NCI-H345 (cell line): ENCODE measurements around the gene VCP.

ENCODE experiments used
- DNase-seq: peaks from one replicate; lab custom pipeline; 2025; lab: John Stamatoyannopoulos, UW

The VCP gene

DNA sequence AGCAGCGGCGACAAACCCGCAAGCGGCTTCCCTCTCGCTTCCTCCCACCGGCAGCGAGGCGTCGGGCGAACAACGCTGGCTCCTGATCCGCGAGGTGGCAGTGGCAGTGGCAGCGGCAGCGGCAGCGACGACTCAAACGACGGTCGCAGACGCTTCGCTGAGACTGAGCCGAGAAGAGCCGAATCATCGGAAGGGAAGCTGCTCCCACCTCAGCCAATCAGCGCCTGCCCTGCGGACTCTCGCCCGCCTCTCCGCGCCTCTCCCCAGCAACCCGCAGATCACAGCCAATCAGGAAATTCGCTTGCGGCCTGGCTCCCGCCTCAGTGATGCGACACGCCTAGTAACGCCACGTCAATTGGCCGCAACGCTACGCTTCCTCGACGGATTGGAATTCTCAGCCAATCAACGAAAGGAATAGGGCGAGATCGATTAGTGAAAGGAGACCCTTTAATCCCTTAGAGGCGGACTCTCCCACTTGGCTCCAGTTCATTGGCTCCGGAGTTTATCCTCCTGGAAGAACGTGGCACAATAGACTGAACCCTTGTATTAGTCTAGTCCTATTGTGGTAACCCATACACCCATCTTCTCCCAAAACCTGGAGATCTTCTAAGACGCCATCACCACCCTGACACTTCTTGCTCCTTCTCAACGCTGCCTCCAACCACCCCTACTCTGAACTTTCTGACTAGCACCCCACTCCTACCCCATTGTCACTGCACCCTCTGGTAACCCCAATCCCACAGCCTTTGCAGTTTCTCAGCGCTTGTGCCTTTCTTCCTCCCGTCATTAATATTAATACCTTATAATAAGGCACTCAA, at the start of gene VCP:
TSS of gene VCP (minus strand) at position 165 of the 818 bp plus-strand sequence. CDS start 272 bp downstream, outside the sequence.
- peak; percentile 99 for DNase-seq

DNA sequence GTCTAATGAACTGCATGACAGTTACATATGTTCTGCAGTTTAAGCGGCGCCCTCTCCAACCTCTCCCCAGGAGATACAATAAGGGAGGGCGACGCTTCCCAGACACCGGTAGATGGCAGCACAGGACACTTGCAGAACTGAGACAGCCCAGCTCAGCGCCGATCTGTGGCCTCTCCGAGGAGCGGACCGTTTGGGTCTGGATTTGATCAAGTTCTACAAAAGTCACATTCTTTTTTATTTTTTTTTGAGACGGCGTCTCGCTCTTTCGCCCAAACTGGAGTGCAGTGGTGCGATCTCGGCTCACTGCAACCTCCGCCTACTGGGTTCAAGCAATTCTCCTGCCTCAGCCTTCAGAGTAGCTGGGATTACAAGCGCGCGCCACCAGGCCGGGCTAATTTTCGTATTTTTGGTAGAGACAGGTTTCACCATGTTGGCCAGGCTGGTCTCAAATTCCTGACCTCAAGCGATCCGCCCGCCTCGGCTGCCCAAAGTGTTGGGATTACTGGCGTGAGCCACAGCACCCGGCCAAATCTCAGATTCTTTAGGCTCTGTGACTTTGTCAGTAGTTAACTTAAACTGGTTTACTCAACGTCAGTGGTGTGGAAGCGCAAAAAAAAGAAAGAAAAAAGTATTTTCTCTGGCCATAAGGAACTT, 44.6 kb upstream of the VCP start:
- peak; percentile 93 for DNase-seq

DNA sequence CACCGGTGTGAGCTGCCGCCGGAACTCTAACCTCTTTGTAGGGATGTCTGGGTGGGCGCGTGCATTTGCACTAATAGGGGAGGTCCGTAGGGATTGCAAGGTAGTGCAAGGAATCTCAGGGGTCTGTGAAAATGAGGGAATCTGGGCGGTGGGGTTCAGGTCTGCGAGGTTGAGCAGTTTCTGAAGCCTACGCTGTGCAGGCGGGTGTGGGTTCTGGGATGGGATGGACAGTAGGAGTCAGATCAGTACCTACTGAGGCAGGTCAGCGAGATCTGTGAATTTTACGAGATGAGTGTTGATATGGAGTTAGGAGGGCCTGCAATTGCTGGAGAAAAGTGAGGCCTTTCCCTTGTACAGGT, 44.1 kb upstream of the VCP start:
- no peak for DNase-seq

DNA sequence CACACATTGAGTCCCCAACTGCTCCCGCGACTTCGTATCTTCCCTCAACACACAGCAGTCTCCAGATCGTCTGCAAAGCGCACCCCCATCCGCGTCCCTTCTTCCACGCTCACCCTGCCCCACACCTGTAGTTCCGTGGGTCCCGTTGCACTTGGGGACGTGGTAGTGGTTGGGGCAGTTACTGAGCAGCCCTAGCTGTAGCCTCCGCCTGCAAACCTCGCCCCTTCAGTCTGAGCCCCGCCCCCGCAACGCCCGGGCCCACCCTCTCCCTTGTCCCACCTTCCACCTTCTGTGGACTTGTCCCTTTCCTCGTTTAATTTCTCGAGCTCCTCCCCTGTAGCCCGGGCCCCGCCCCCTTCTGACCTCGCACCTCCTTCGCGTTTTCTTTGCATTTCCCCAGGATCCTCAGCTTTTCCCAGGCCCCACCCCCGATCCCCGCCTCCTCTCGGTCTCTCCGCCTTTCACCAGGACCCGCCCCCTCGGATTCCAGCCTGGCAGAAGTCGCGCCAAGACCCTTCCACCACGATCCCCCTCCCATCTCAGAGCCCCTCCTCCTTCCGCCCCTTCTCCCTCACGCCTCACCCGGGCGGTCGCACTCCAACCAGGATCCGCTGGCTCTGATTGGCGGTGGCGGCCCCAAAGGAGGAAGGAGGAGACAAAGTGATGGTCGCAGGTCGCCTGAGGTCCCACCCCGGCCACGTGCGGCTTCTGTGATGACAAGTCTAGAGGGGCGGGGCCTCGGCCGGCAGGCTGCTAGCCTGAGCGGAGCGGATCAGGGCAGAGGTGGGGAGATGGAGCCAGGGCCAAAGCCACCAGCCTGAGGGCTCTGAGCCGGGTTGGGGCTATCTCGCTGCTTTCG, 43.5 kb upstream of the VCP start, which contains the start of gene ATOSB:
TSS of gene ATOSB (minus strand) at position 183 of the 859 bp plus-strand sequence. CDS start 7,588 bp downstream, outside the sequence.
- peak; percentile 96 for DNase-seq

DNA sequence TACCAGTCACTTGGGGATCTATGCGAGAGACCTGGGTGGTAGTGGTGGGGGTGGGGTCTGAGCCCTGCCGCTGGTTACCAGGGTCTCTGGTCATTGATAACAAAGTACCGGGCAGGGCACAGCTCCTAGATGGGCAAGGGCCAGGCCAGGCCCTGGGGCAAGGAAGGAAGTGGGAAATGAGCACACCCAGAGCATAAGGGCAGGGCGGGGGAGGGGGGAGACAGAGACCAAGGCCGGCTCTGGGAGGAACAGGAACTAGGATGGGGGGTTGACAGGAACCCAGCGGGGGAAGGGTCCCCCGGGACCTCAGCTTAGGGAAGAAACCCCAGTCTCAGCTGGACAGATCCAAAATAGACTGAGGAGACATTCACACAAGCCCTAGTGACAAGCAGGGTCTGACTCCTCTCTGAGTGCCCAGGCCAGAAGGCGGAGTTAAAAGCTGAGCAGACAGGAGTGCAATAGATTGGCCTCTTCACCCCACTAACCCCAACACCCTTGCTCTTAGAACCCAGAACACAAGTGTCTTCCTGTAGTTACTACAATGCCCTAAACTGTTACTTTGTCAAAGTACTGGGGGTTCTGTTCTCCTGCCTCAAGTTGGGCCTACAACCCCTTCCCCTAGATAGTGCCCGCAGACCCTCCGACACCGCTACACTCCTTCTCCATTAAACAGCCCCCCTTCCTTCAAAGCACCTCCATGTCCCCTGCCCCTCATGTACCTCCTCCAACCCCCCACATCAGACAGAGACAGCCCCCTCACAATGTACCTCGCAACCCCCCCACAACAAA, 42.6 kb upstream of the VCP start:
- DNase-seq, result no peak

DNA sequence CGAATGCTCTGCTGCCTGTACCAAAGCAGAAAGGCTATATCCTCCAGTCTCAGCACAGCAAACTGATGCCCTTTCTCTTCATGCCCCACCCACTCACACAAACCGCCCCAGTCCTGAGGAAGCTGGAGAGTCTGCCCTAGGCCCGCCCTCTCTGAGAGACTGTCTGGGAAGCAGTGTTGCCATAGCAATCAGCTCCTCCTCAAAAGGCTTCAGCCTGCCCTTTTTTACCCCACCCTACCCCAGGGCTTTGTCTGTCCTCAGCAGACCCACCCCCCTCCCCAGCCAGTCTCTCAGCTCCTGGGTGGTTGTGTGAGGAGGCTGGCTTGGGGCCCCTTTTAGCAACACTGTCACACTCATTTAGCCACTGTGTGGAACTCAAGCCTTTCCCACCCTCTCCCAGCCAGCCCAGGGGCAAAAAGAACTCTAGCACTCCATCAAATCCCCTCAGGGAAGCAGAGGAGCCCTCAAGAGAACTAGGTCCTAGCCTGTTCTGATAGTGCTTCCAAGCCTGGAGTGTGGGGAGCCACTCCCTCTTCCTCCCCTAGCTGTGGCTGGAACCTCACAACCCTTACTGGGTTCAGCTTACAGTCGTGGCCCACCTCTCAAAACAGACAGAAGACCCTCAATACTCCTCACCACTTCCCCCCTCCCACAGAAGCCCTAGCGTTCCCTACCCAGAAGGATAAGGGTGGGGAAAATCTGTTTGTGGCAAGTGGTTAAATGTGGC, 41.9 kb upstream of the VCP start:
- DNase-seq, result peak; percentile 73

DNA sequence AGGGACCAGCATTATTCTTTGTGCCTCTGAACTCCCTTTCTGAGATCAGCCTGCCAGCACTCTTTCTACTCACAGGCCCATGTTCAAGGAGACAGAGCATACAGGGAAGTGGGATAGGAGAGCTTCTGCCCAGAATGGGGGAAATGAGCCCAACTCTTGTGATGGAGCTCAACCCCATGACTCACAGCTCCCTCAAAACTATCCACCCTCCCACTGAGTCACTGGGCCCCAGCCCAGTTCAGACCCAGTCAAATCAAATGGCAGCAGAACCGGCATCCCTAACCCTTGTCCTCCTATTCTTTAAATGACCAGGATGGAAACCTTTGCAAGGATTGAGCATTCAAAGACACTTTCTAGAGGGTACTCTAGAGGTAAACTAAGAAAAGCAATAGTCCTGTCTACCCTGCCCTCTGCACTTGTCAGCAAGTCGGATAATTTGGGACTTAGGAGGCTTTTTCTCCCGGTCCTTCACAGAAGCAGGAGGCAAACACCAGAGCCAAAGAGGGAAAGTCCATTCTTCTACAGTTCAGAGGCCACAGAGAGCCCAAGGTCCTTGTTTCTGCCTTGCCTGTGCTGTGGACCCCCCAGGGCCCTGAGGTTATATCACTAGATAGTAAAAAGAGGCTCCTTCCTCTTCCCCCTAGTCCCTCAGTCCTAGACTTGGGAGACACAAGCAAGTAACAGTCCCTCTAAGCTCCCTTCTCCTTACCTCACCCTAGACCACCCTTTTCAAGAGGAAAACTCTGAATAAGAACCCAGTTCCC, 40.0 kb upstream of the VCP start:
- DNase-seq, result no peak

DNA sequence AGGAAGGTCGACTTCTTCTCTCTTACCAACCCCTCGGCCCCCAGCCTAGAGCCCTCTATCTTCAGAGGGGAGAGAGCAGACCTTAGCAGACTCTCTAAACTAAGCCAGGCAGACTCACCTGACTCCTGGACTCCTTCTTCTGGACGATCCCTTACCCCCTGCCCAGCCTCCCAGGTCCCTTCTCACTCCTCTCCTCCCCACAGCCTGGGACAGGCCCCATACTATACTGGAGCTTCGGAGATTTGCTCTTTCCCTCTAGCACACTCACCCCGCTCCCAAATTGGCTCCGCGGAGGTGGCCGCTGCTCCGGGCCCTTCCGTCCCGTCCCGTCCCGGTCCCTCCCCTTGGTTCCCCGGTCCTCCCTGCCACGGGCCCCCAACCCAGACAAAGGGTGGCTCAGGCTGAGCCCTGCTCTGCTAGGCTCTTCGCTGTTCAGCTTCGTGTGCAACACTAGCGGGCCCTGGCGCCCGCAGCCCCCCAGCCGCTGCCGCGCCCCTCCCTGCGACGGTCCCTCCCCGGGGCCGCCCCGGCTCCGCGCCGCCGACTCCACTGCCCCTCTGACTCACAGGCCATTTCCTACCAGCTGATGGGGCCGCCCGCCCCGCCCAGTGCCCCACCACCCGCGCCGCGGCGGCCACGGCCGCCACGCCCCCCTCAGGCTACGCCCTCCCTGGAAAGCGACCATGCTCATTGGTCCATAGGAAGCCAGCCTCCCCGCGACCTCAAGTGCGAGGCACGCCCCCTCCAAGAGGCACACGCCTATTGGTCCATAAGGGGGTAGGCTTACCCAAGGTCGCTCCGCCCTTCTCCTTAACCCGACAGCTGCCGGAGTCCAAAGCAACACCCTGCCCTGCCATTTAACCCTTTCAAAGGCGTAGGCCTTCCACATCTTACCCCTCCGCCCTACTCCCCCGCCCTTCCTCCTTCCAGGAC, 38.8 kb upstream of the VCP start:
- peak; percentile 99 for DNase-seq

DNA sequence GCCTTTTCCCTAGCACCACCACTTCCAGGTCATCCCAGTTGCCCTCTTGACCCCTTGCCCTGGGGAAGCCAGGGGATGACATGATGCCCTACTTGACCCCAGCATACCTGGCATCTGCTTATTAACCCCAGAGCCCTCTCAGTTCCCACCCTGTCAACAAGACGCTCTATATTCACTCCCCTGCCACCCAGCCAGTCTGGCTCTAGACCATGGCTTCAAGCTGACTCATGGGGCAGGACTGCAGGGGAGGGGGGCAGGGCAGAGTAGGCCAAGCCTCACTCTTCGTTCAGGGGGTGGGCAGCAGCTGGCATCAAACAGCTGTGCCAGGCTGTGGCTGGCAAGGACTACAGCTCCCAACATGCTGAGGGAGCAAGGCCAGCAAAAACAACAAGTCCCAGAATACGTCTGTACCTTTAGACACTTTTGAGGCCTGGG, 37.9 kb upstream of the VCP start:
- DNase-seq, result no peak

DNA sequence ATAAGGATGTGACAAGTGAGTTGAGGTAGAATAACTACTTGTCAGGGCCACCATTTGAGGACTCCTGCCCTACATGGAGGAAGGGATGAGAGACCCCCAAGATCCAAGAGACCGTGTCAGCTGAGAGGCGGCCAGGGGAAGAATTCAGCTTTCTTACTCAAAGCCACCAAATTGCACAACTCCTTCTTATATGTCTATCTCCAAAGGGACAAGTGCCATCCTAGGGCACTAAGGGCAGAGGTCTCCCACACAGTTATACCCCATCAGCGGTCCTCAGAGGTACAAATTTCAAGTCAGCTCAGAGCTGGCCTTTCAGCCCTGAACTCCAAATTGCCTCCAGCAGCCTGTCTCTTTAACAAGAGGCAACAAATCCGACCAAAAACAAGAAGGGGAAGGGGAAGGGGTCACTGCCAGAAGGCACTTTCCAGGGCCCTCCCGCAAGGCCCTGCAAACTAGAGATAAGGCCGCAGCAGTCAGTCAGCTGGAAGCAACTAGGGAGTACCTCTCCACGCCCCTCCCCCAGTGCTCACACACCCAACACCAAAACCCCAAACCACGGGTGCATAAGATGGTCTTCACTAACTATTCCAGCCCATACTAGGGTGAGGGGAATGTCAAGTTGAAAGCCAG, 36.6 kb upstream of the VCP start:
- no peak for DNase-seq

DNA sequence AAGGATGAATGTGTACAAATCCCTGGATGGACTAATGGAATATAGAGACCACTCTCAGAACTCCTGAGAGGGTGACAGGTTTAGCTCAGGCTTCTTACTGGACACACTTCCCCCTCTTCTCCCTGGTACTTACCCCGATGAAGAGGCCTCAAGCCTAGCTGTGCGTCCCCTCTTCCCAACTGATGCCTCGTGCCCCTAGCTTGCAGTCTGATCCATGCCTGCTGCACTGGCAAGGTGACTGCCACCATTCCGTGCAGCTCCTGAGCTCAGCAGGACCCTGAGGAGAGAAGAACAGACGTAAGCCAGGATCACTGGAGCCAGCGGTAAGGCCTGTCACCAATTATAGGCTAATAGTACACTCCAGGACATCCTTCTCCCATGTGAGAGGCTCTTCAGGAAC, 36.0 kb upstream of the VCP start:
- DNase-seq, result no peak

DNA sequence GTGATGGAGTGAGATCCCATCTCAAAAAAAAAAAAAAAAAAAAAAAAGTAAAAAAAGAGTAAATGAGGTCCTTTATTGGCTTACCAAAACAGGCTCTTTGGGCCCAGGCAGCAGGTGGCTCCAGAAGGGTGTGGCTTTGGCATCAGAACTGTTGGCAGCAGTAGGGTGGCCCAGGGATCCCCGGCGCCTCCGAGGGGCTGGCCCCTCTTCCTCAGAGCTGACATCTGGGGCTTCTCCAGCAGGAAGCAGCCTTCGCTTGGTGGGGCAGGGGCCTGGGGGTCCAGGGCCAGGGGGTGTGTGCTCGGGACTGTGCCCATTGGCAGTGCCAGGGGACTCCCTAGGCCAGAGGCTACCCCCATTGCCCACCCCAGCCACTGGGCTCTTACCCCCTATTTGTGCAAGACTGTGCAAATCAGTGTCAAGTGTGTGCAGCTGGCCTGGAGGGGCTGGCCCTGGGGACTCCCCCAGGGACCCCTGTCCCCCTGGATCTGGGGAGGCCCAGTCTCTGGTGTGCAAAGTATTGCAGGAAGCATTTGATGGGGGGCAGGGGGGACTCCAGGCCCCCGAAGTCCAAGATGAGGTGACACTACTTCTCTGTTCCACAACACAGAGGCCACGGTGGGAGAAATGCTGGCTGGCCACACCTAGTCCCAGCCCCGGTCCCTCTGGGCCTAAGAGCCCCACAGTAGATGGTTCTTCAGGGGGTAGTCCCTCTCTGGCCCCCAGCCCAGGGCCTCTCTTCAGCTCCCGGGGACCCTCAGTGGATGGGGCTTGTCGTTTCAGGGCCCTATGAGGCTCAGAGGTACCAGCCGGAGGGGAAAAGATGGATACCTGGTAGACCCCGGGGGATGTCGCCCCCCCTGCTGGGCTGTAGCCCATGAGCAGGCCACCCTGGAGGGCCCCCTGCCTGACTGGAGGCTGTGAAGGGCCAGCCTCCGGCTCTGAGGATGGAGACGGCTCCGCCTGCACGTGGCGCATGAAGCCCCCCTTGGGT, 35.2 kb upstream of the VCP start:
- DNase-seq, result no peak

DNA sequence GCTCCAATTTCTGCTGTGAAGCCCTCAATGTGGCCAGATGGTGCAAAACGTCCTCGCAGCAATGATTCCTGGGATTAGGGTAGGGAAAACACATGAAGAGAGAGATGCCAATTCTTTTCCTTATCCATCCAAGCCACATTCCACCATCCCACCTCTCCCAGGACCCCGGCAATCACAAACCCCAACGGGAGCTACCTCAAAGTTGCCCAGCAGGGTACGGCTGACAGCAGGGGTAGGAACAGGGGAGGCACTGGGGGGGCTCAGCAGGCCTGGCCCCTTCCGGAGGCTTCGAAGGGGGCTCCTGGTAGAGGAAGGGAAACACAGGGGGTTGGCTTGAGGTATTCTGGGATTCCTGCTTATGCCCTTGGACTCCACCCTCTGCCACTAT, 33.9 kb upstream of the VCP start:
- no peak for DNase-seq

DNA sequence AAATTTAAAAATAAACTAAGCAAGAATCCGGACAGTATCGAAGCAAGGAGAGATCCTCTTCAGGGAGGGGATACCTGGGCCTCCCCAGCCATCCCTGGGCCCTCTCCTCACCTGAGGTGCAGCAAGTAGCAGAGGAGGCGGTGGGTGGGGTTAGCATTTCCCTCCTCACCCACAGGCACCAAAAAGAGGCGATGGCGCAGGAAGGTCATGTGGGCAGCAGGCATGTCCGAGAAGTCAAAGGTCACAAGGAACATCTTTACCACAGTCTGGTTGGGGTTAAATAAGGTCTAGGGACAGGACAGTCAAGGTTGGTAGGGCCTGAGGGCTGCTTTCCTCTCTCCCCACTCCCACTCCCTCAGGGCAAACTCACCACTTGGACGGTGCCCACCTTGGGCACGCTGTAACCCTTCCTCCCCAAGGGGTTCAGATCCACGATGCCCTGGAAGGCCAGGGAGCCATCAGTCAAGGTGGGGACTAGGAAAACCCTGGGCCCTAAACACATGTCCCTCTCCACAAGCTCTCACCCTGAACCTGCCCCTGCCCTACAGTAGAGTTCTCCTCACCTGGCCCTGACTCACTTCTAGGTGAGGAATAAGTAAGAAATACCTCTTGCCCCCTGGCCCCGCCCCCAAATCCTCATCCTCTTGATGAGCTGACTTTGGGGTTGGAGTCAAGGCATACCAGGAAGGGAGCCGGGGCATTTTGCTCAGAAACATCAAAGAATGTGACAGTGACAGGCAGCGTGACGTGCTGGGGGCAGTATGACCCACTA, 33.3 kb upstream of the VCP start:
- DNase-seq, result no peak

DNA sequence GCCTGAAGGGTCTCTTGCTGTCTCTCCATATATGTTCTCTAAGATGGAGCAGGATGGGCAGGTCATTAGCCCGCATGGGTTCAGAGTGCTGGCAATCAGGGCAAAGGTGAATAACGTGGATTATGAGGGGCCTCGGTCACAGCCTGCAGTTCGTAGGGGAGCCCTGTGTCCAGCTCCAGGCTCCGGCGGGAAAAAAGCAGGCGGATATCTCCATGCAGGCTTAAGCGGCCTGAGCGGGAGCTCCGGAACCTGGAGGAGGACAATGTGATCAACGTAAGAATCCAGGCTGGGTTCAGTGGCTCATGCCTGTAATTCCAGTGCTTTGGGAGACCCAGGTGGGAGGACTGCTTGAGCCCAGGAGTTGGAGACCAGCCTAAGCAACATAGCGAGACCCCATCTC, 32.7 kb upstream of the VCP start:
- no peak for DNase-seq

DNA sequence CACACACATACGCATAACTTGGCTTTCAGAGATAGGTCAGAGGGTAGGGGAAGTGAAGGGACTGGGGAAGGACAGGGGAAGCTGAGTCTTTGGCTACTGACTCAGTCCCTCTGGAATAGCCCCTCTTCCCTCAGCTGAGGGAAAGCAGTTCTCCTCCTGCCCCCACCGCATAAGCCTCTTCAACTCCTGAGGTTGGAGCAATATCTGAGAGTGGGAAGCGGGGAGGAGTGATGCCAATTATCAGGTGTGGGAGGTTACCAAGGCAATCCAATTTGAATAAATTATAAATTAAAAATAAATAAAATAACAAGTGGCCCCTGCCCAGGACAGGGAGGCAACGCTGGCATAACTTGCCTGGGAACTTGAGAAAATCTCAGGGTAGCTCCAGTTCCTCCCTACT, 32.2 kb upstream of the VCP start:
- no peak for DNase-seq
